Upper lobe of left lung (tissue), 6 donors: ENCODE results near the gene LRP1B. TPM values are rescaled to one million over a fixed set of nuclear protein-coding genes. Genes with fewer than 3 reads are reported as not detected.

Experiments
- ATAC-seq, 2 donors: fragments of 200-7000 bp; cut with Tn5 transposase; one replicate each; pipeline ENCODE4 v1.9.1; 2022; ENCODE audit warnings: mild to moderate bottlenecking in 2 of 2, moderate library complexity in 2 of 2; ENCODE audit not compliant: low FRiP score in 2 of 2
- DNase-seq, 2 donors: peaks; one replicate each; pipeline ENCODE4 v3.0.0-alpha.2; 2019 to 2020
- H3K27ac ChIP-seq, 4 donors: fragments of 200-600 bp; sonication (generic); one replicate each; pipeline ENCODE4 v1.5.1; 2016 to 2019
- H3K27me3 ChIP-seq, 4 donors: fragments of 200-600 bp; sonication (generic); one replicate each; pipeline ENCODE4 v1.5.1; 2017 to 2019
- H3K36me3 ChIP-seq, 4 donors: fragments of 200-600 bp; sonication (generic); one replicate each; pipeline ENCODE4 v1.5.1; 2016 to 2019
- H3K4me1 ChIP-seq, 4 donors: fragments of 200-600 bp; sonication (generic); one replicate each; pipeline ENCODE4 v1.5.1; 2018 to 2019
- H3K4me3 ChIP-seq, 4 donors: fragments of 200-600 bp; sonication (generic); one replicate each; pipeline ENCODE4 v1.5.1; 2017 to 2019; ENCODE audit warnings: mild to moderate bottlenecking in 2 of 4, moderate library complexity in 1 of 4
- H3K9me3 ChIP-seq, 4 donors: fragments of 200-600 bp; sonication (generic); one replicate each; pipeline ENCODE4 v1.5.1; 2018 to 2019
- CTCF ChIP-seq, 6 experiments: fragments of 450-650 bp in 4 of 6; fragments of 200-600 bp in 2 of 6; sonication (generic) in 2 of 6; IDR thresholded peaks; one replicate each; pipeline ENCODE4 v1.5.1; 2016 to 2019; ENCODE audit warnings: antibody characterized with exemption in 6 of 6
- EP300 ChIP-seq, 4 donors: sonication (generic); formaldehyde crosslinking; IDR thresholded peaks; one replicate each; pipeline ENCODE4 v1.5.1; 2017; ENCODE audit warnings: antibody characterized with exemption in 4 of 4, control low read depth in 2 of 4
- POLR2A ChIP-seq, 4 donors: fragments of 450-650 bp; IDR thresholded peaks; one replicate each; pipeline ENCODE4 v1.5.1; 2016 to 2017; ENCODE audit warnings: antibody characterized with exemption in 4 of 4, mild to moderate bottlenecking in 2 of 4
- POLR2AphosphoS5 ChIP-seq, 2 donors: sonication (generic); formaldehyde crosslinking; IDR thresholded peaks; one replicate each; pipeline ENCODE4 v1.5.1; 2017; ENCODE audit warnings: antibody characterized with exemption in 2 of 2
- WGBS, 2 donors: methylation state at CpG; one replicate each; pipeline ENCODE4 v1.1.5; 2017 to 2018; 5-methylcytosine and 5-hydroxymethylcytosine counted together
- total RNA-seq, 6 donors: library from RNA; depleted of rRNA in 4 of 6; stranded (reverse); fragments of >200 nt in 4 of 6; gene quantifications; one replicate each; pipeline versions ENCODE4 v1.1.0 to v1.2.1, GENCODE V29; 2016 to 2021
- donor health status: DM: no; HTN: no; CAD: no; lungs with moderate emphysema.
- donor health status: DM: no; HTN: yes; CAD: no; lungs with severe emphysema.

Gene LRP1B
- total RNA-seq, 6 donors from 2014 or later = under 0.01 to 0.46 (median 0.11) TPM

- no peaks in the 10 kb centered on the region for H3K4me1 ChIP-seq
- no peak overlapping the region for H3K27ac ChIP-seq
- no peaks in the 10 kb centered on the region for H3K36me3 ChIP-seq
- DNase-seq (no peak), ATAC-seq (no peak)
- 79 to 92% methylated on average over 5 of the region's 5 CpGs for WGBS, 2 donors
- no peak for TF ChIP-seq POLR2A (IDR thresholded peaks at IDR 0.05)
- TF ChIP-seq POLR2AphosphoS5 (IDR thresholded peaks at IDR 0.05) = no peak
- TF ChIP-seq EP300 (IDR thresholded peaks at IDR 0.05) = no peak
- TF ChIP-seq CTCF (IDR thresholded peaks at IDR 0.05) = no peak
- no peaks in the 10 kb centered on the region for H3K9me3 ChIP-seq
- H3K4me3 ChIP-seq = no peak overlapping the region
- H3K27me3 ChIP-seq = no peaks in the 10 kb centered on the region
Observed at GRCh38 chr2:140627136-140627535, 1503.7 kb downstream of the LRP1B start.

- Histone ChIP-seq H3K4me1 (no peaks in the 10 kb centered on the region), H3K36me3 (no peaks in the 10 kb centered on the region), H3K9me3 (no peaks in the 10 kb centered on the region), H3K4me3 (no peak overlapping the region), H3K27ac (no peak overlapping the region), H3K27me3 (no peaks in the 10 kb centered on the region)
- no peak for ATAC-seq
- no peak for TF ChIP-seq CTCF (IDR thresholded peaks at IDR 0.05)
- TF ChIP-seq POLR2A (IDR thresholded peaks at IDR 0.05) = no peak
- TF ChIP-seq EP300 (IDR thresholded peaks at IDR 0.05) = no peak
- TF ChIP-seq POLR2AphosphoS5 (IDR thresholded peaks at IDR 0.05) = no peak
- 74 to 78% methylated on average over 3 of the region's 3 CpGs for WGBS, 2 donors
- no peak for DNase-seq
Observed at GRCh38 chr2:140624200-140624599, 1506.6 kb downstream of the LRP1B start.

- no peak for TF ChIP-seq POLR2A (IDR thresholded peaks at IDR 0.05)
- TF ChIP-seq POLR2AphosphoS5 (IDR thresholded peaks at IDR 0.05) = no peak
- no peak for TF ChIP-seq CTCF (IDR thresholded peaks at IDR 0.05)
- no peak for TF ChIP-seq EP300 (IDR thresholded peaks at IDR 0.05)
- no peaks in the 10 kb centered on the region for H3K27me3 ChIP-seq
- no peaks in the 10 kb centered on the region for H3K9me3 ChIP-seq
- no peak for DNase-seq
- no peak overlapping the region for H3K27ac ChIP-seq
- 91 to 92% methylated on average over 3 of the region's 3 CpGs for WGBS, 2 donors
- no peaks in the 10 kb centered on the region for H3K4me1 ChIP-seq
- no peaks in the 10 kb centered on the region for H3K36me3 ChIP-seq
- H3K4me3 ChIP-seq = no peak overlapping the region
- ATAC-seq = no peak
Observed at GRCh38 chr2:140621583-140622362, 1509.0 kb downstream of the LRP1B start.

- no peaks in the 10 kb centered on the region for H3K4me1 ChIP-seq
- no peak overlapping the region for H3K27ac ChIP-seq
- no peak for ATAC-seq
- 74 to 76% methylated on average over 3 of the region's 3 CpGs for WGBS, 2 donors
- no peaks in the 10 kb centered on the region for H3K9me3 ChIP-seq
- DNase-seq = no peak
- no peak overlapping the region for H3K4me3 ChIP-seq
- TF ChIP-seq POLR2AphosphoS5 (IDR thresholded peaks at IDR 0.05) = no peak
- TF ChIP-seq EP300 (IDR thresholded peaks at IDR 0.05) = no peak
- TF ChIP-seq CTCF (IDR thresholded peaks at IDR 0.05) = no peak
- no peak for TF ChIP-seq POLR2A (IDR thresholded peaks at IDR 0.05)
- H3K27me3 ChIP-seq = no peaks in the 10 kb centered on the region
- no peaks in the 10 kb centered on the region for H3K36me3 ChIP-seq
Observed at GRCh38 chr2:140604788-140605187, 1526.0 kb downstream of the LRP1B start.

- no peaks in the 10 kb centered on the region for H3K36me3 ChIP-seq
- no peaks in the 10 kb centered on the region for H3K9me3 ChIP-seq
- H3K27me3 ChIP-seq = no peaks in the 10 kb centered on the region
- no peak overlapping the region for H3K4me3 ChIP-seq
- WGBS, 2 donors = 24 to 68% methylated on average over 1 of the region's 1 CpG
- DNase-seq = no peak
- H3K27ac ChIP-seq = no peak overlapping the region
- H3K4me1 ChIP-seq = no peaks in the 10 kb centered on the region
- no peak for ATAC-seq
- TF ChIP-seq EP300 (IDR thresholded peaks at IDR 0.05) (no peak), POLR2A (IDR thresholded peaks at IDR 0.05) (no peak), POLR2AphosphoS5 (IDR thresholded peaks at IDR 0.05) (no peak), CTCF (IDR thresholded peaks at IDR 0.05) (no peak)
Observed at GRCh38 chr2:140604096-140604495, 1526.7 kb downstream of the LRP1B start.
